Lower lobe of right lung (tissue), 2 donors: ENCODE measurements around the gene NWD2. TPM values are rescaled to one million over a fixed set of nuclear protein-coding genes. Genes with fewer than 3 reads are reported as not detected.

Source experiments
- ATAC-seq, 2 donors: fragments of 200-7000 bp; cut with Tn5 transposase; one replicate each; pipeline ENCODE4 v1.9.1; 2020 to 2022; ENCODE audit warnings: mild to moderate bottlenecking in 2 of 2, moderate library complexity in 2 of 2
- DNase-seq: peaks from one replicate; pipeline ENCODE4 v3.0.0-alpha.2; 2020
- H3K27ac ChIP-seq: fragments of 200-600 bp; one replicate; pipeline ENCODE4 v1.8.0; 2022
- H3K27me3 ChIP-seq: fragments of 200-600 bp; one replicate; pipeline ENCODE4 v1.8.0; 2022; ENCODE audit warnings: low read depth
- H3K36me3 ChIP-seq: fragments of 200-600 bp; one replicate; pipeline ENCODE4 v1.8.0; 2022; ENCODE audit warnings: mild to moderate bottlenecking
- H3K4me1 ChIP-seq: fragments of 200-600 bp; one replicate; pipeline ENCODE4 v1.8.0; 2022
- H3K4me3 ChIP-seq: fragments of 200-600 bp; one replicate; pipeline ENCODE4 v1.8.0; 2022; ENCODE audit warnings: mild to moderate bottlenecking
- H3K9me3 ChIP-seq: fragments of 200-600 bp; one replicate; pipeline ENCODE4 v1.8.0; 2022
- intact Hi-C: fragments of 100-400 bp; cut with DNase I; formaldehyde crosslinking; loops from one replicate; pipeline ENCODE4 v1.11.0; 2022
- total RNA-seq: library from RNA; stranded (reverse); fragmentation: NEBNext Ultra II Directional; extraction: Animal tissue kit (Norgen Biotek cat#: 25700); gene quantifications from one replicate; pipeline ENCODE4 v1.2.1, GENCODE V29; 2021
- TF ChIP-seq, protein P1 (sequence below): fragments of 200-600 bp; IDR thresholded peaks from one replicate; pipeline ENCODE4 v1.8.0; 2022; ENCODE audit warnings: antibody characterized with exemption, mild to moderate bottlenecking
- donor health status: DM: no; HTN: yes; CAD: no; lungs with severe emphysema.

Gene NWD2
- total RNA-seq, 1 donor from 2014 or later: not detected

DNA sequence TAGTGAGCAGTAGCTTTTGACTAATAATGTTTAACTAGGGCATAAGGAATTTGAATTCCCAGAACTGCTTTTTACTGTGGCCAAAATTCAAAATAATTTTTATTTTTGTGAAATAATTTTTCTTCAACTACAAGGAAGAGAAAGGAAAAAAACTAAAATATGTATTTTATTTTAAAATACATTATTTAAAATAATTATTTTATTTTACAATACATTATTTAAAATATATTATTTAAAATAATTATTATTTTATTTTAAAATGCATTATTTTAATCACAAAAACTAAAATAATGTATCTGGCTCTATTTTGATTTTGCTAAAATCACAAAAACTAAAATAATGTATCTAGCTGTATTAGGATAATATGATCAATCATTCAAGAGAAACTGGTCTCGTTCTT is 231.2 kb downstream of the NWD2 start:
- intact Hi-C loops: no loop called here
- no peaks in the 10 kb centered on the region for H3K4me1 ChIP-seq
- no peak for ATAC-seq
- TF ChIP-seq, protein P1, sequence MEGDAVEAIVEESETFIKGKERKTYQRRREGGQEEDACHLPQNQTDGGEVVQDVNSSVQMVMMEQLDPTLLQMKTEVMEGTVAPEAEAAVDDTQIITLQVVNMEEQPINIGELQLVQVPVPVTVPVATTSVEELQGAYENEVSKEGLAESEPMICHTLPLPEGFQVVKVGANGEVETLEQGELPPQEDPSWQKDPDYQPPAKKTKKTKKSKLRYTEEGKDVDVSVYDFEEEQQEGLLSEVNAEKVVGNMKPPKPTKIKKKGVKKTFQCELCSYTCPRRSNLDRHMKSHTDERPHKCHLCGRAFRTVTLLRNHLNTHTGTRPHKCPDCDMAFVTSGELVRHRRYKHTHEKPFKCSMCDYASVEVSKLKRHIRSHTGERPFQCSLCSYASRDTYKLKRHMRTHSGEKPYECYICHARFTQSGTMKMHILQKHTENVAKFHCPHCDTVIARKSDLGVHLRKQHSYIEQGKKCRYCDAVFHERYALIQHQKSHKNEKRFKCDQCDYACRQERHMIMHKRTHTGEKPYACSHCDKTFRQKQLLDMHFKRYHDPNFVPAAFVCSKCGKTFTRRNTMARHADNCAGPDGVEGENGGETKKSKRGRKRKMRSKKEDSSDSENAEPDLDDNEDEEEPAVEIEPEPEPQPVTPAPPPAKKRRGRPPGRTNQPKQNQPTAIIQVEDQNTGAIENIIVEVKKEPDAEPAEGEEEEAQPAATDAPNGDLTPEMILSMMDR: no peak
- no peaks in the 10 kb centered on the region for H3K27me3 ChIP-seq
- no peaks in the 10 kb centered on the region for H3K36me3 ChIP-seq
- H3K27ac ChIP-seq: no peak overlapping the region
- DNase-seq: no peak
- no peak overlapping the region for H3K4me3 ChIP-seq
- H3K9me3 ChIP-seq: no peaks in the 10 kb centered on the region

DNA sequence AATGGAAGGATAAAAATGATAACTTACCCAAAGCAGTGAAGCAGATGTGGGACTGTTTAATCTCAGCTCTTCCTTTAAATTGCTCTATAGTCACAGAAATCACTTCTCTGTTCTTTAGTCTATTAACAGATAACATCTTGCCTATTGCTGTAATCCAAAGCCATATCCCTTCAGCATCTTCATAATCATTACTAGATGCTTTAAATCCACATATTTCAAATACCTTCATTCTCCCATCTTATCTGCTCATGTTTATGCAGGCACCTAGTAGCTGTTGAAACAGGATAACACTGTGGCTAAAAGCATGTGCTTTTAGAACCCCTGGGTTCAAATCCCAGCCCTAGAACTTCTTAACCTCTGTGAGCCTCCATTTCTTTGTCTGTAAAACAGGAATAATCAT is 231.7 kb downstream of the NWD2 start:
- intact Hi-C loops: no loop called here
- Histone ChIP-seq H3K27ac (no peak overlapping the region), H3K4me3 (no peak overlapping the region), H3K27me3 (no peaks in the 10 kb centered on the region), H3K36me3 (no peaks in the 10 kb centered on the region), H3K9me3 (no peaks in the 10 kb centered on the region), H3K4me1 (no peaks in the 10 kb centered on the region)
- DNase-seq (no peak), ATAC-seq (no peak)
- TF ChIP-seq, protein P1: no peak

- ATAC-seq (no peak), DNase-seq (no peak)
- no peaks in the 10 kb centered on the region for H3K4me1 ChIP-seq
- TF ChIP-seq, protein P1: no peak
- H3K27me3 ChIP-seq: no peaks in the 10 kb centered on the region
- no peak overlapping the region for H3K27ac ChIP-seq
- H3K36me3 ChIP-seq: no peaks in the 10 kb centered on the region
- intact Hi-C loops: no loop called here
- no peaks in the 10 kb centered on the region for H3K9me3 ChIP-seq
- no peak overlapping the region for H3K4me3 ChIP-seq
These were observed 232.1 kb downstream of the NWD2 start for GRCh38 chr4:37476691-37477090.

DNA sequence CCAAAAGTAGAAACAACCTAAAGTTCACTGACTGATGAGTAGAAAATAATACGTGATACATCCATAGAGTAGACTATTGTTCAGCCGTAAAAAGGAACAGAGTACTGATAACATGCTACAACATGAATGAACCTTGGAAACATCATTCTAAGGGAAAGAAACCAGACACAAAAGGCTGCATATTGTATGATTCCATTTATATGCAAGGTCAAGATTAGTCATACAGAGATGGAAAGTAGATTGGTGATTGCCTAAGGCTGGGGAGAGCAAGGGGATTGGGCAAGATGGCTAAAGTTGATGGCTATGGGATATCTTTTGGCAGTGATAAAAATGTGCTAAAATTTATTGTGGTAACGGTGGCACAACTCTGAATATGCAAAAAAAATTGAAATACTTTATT is 232.6 kb downstream of the NWD2 start:
- no peak for ATAC-seq
- Histone ChIP-seq H3K9me3 (no peaks in the 10 kb centered on the region), H3K4me3 (no peak overlapping the region), H3K36me3 (no peaks in the 10 kb centered on the region), H3K4me1 (no peaks in the 10 kb centered on the region), H3K27me3 (no peaks in the 10 kb centered on the region), H3K27ac (no peak overlapping the region)
- no peak for DNase-seq
- intact Hi-C loops: no loop called here
- TF ChIP-seq, protein P1: no peak

DNA sequence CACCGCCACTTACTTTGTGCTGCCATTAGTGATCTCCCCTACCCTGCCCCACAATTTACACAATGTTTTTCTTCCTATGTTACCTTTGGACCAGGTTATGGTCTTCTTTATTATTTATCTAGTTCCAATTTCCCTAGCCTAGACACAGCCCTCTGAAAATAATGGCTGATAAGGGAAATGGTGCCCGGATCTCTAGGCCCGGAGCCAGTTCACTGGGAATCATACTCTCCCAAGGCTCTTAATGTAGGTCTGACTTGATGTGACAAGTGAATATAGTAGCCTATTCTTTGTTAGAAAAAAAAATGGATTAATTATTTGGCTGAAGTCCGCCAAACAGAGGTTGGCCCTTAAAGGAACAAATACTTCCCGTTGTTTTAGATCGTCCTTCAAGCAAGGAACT is 233.6 kb downstream of the NWD2 start:
- DNase-seq (no peak), ATAC-seq (no peak)
- H3K4me1 ChIP-seq: no peaks in the 10 kb centered on the region
- intact Hi-C loops: no loop called here
- no peak overlapping the region for H3K27ac ChIP-seq
- no peaks in the 10 kb centered on the region for H3K27me3 ChIP-seq
- no peak overlapping the region for H3K4me3 ChIP-seq
- H3K36me3 ChIP-seq: no peaks in the 10 kb centered on the region
- H3K9me3 ChIP-seq: no peaks in the 10 kb centered on the region
- TF ChIP-seq, protein P1: no peak

DNA sequence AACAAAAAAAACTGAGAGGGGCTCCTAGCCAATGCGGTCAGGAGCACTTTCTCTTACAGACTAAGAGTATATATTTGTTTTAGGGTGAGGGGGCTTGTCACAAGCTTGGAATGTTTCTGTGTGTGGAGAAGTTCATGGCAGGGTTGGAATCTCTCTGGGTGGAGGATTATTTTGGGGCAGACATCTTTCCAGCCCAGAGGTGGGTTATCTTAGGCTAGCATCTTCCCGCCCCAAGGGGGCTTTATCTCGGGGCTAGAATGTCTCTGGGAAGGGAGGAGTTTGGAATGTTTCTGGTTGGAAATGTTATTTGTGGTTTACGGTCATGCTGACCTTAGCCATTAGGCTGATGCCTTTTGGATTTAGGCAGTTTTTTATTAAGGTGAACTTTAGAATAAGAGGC is 236.0 kb downstream of the NWD2 start:
- H3K4me3 ChIP-seq: no peak overlapping the region
- no peaks in the 10 kb centered on the region for H3K27me3 ChIP-seq
- H3K9me3 ChIP-seq: no peaks in the 10 kb centered on the region
- no peak overlapping the region for H3K27ac ChIP-seq
- H3K4me1 ChIP-seq: no peaks in the 10 kb centered on the region
- TF ChIP-seq, protein P1: no peak
- intact Hi-C loops: no loop called here
- ATAC-seq (no peak), DNase-seq (no peak)
- H3K36me3 ChIP-seq: no peaks in the 10 kb centered on the region
